SK-N-SH treated with all-trans-retinoic acid at 6 μM for 48 hours (cell line): ENCODE data around the gene FILIP1.

Source experiments
- OSR1 ChIP-seq: fragments of 250-450 bp; sonication (Bioruptor Pico); IDR thresholded peaks from 2 replicates; pipeline ENCODE4 v1.8.0; 2022; ENCODE audit warnings: moderate library complexity, mild to moderate bottlenecking, inconsistent platforms
- PATZ1 ChIP-seq: fragments of 250-450 bp; sonication (Bioruptor Pico); IDR thresholded peaks from 2 replicates; pipeline ENCODE4 v1.8.0; 2020; ENCODE audit warnings: mild to moderate bottlenecking, moderate library complexity, borderline replicate concordance
- RARB ChIP-seq: fragments of 250-450 bp; sonication (Bioruptor Pico); IDR thresholded peaks from 2 replicates; pipeline ENCODE4 v1.8.0; 2021; ENCODE audit warnings: mild to moderate bottlenecking, moderate library complexity
- TCF4 ChIP-seq: fragments of 250-450 bp; sonication (Bioruptor Pico); IDR thresholded peaks from 2 replicates; pipeline ENCODE4 v1.8.0; 2021; ENCODE audit warnings: mild to moderate bottlenecking, moderate library complexity, borderline replicate concordance

GRCh38 chr6:75272145-75272840 is 221.3 kb downstream of the FILIP1 start:
- TF ChIP-seq PATZ1 (CRISPR knock-in tag) (no peak), RARB (CRISPR knock-in tag) (no peak), TCF4 (no peak), OSR1 (CRISPR knock-in tag) (no peak)
